ENCODE data around the gene RAB43.
"Not testable (repeated sequence)": the region's sequence is repeated elsewhere in the genome, so short reads cannot be mapped to it uniquely, and the experiment has no call there.

The RAB43 gene

GRCh38 chr3:129070086-129070885 is 51.3 kb downstream of the RAB43 start:
- no peak overlapping the region for H3K4me3 ChIP-seq (replicated peaks; ENCODE audit: low read depth, low read length)
- no peak for DNase-seq (ENCODE audit: extremely low read depth, low read depth)
- no peak for TF ChIP-seq CTCF (IDR thresholded peaks at IDR 0.05; ENCODE audit: low read depth, low read length, missing control alignments)

GRCh38 chr3:129069313-129070085 is 52.1 kb downstream of the RAB43 start:
- not testable (repeated sequence) for H3K4me3 ChIP-seq (replicated peaks; ENCODE audit: low read depth, low read length); DNase-seq (ENCODE audit: extremely low read depth, low read depth)

- TF ChIP-seq CTCF (IDR thresholded peaks at IDR 0.05; ENCODE audit: low read depth, low read length, missing control alignments), result no peak
- peak overlapping the region; percentile 20 for H3K4me3 ChIP-seq (replicated peaks; ENCODE audit: low read depth, low read length)
- DNase-seq (ENCODE audit: extremely low read depth, low read depth), result no peak
Observed at GRCh38 chr3:129068291-129068886, 53.2 kb downstream of the RAB43 start.

GRCh38 chr3:129067719-129068118 is 53.9 kb downstream of the RAB43 start:
- not testable (repeated sequence) for H3K4me3 ChIP-seq (replicated peaks; ENCODE audit: low read depth, low read length); DNase-seq (ENCODE audit: extremely low read depth, low read depth)

GRCh38 chr3:129065720-129066073 is 55.9 kb downstream of the RAB43 start:
- no peak overlapping the region for H3K4me3 ChIP-seq (replicated peaks; ENCODE audit: low read depth, low read length)
- DNase-seq (ENCODE audit: extremely low read depth, low read depth), result no peak
- TF ChIP-seq CTCF (IDR thresholded peaks at IDR 0.05; ENCODE audit: low read depth, low read length, missing control alignments), result no peak

- DNase-seq (ENCODE audit: extremely low read depth, low read depth), result no peak
- no peak for TF ChIP-seq CTCF (IDR thresholded peaks at IDR 0.05; ENCODE audit: low read depth, low read length, missing control alignments)
- no peak overlapping the region for H3K4me3 ChIP-seq (replicated peaks; ENCODE audit: low read depth, low read length)
Observed at GRCh38 chr3:129065016-129065719, 56.4 kb downstream of the RAB43 start.

GRCh38 chr3:129063841-129064482 is 57.6 kb downstream of the RAB43 start:
- no peak for TF ChIP-seq CTCF (IDR thresholded peaks at IDR 0.05; ENCODE audit: low read depth, low read length, missing control alignments)
- no peak overlapping the region for H3K4me3 ChIP-seq (replicated peaks; ENCODE audit: low read depth, low read length)
- DNase-seq (ENCODE audit: extremely low read depth, low read depth), result no peak
